ENCODE results near the gene HDAC5.

The HDAC5 gene

DNA sequence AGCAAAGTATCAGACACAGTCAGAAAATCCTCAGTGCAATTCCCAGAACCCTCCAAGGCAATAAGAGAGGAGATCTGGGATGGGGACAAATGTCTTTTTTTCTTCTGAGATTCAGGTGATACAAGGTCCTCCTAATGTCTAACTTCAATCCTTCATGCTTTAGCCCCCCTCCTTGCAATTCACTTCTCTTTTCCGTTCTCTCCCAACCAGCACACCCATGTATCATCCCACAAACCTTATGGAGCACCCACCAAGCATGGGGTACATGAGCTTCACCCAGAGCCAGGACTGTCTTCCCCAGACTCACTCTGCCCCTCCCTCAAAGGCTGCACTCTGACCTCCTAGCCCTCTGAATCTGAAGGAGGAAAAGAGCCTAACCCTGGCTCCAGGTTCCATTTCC is 10.1 kb downstream of the HDAC5 start:
- DNase-seq (ENCODE audit: low read depth) = no peak
- TF ChIP-seq, protein P1, sequence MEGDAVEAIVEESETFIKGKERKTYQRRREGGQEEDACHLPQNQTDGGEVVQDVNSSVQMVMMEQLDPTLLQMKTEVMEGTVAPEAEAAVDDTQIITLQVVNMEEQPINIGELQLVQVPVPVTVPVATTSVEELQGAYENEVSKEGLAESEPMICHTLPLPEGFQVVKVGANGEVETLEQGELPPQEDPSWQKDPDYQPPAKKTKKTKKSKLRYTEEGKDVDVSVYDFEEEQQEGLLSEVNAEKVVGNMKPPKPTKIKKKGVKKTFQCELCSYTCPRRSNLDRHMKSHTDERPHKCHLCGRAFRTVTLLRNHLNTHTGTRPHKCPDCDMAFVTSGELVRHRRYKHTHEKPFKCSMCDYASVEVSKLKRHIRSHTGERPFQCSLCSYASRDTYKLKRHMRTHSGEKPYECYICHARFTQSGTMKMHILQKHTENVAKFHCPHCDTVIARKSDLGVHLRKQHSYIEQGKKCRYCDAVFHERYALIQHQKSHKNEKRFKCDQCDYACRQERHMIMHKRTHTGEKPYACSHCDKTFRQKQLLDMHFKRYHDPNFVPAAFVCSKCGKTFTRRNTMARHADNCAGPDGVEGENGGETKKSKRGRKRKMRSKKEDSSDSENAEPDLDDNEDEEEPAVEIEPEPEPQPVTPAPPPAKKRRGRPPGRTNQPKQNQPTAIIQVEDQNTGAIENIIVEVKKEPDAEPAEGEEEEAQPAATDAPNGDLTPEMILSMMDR (IDR thresholded peaks at IDR 0.05; ENCODE audit: insufficient read depth, low read depth, low read length, missing control alignments) = no peak
- H3K4me3 ChIP-seq (ENCODE audit: low read depth, low read length) = no peak overlapping the region

DNA sequence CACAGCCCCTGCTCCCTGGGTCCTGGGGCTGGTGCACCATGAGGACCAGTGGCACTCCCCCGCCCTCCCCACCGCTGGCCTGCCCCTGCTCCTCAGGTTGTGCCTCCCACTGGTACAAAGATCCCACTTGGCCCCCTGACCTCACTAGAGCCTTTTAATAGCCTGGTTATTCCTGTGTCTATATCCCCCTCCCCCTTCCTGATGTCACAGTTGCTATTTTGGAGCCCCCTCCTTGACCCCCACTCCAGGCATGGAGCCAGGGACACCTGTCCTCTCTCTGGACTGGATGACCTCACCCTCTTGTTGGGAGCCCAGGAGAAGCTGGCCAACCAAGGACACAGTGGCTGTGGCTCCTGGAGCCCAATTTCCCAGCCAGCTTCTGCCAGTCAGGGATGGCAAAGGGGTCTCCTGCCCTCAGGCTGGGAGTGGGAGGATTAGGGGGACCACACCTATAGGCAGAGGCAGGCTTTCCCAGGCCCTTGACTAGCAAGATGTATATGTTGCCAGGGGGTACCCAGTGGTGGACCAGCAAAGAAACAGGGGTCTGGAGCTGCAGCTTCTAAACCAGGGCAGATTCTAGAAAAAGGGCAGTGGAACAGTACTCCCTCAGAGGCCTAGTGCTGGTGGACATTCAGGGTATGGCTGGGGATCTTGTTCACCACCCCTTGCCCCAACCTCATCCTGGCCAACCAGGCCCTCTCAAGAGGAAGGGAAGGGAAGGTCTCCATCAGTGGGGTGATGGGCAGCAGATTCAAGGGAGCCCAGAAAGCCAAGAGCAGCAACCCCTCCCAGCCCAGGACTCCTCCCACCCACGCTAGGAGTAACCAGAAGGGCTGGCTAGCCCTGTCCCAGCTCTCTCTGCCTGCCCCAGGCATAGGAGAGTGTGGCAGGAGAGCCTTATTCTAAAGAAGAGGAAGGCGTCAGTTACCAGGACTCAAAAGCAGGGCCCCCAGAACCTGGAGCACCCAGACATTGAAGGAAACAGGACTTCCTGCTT is 10.9 kb downstream of the HDAC5 start:
- no peak for DNase-seq (ENCODE audit: low read depth)
- TF ChIP-seq, protein P1 (IDR thresholded peaks at IDR 0.05; ENCODE audit: insufficient read depth, low read depth, low read length, missing control alignments) = no peak
- H3K4me3 ChIP-seq (ENCODE audit: low read depth, low read length) = no peak overlapping the region

DNA sequence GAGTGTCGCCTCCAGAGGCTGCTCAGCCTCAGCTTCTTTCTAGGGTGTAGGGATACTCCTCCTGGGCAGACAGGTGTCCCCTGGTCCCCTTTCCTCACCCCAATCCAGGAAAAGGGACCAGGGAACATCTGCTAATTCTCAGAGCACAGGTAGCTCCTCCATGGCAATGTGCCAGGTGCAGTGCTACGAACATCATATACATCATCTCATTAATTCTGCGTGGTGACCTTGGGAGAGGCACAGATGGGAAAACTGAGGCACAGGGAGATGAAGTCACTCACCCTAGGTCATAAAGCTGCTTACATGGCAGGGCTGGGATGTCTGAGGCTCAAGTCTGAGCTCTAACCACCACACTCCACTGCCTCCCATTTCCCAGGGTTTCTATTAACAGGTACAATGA is 11.7 kb downstream of the HDAC5 start:
- TF ChIP-seq, protein P1 (IDR thresholded peaks at IDR 0.05; ENCODE audit: insufficient read depth, low read depth, low read length, missing control alignments) = no peak
- H3K4me3 ChIP-seq (ENCODE audit: low read depth, low read length) = peak overlapping the region; percentile 69
- DNase-seq (ENCODE audit: low read depth) = no peak

DNA sequence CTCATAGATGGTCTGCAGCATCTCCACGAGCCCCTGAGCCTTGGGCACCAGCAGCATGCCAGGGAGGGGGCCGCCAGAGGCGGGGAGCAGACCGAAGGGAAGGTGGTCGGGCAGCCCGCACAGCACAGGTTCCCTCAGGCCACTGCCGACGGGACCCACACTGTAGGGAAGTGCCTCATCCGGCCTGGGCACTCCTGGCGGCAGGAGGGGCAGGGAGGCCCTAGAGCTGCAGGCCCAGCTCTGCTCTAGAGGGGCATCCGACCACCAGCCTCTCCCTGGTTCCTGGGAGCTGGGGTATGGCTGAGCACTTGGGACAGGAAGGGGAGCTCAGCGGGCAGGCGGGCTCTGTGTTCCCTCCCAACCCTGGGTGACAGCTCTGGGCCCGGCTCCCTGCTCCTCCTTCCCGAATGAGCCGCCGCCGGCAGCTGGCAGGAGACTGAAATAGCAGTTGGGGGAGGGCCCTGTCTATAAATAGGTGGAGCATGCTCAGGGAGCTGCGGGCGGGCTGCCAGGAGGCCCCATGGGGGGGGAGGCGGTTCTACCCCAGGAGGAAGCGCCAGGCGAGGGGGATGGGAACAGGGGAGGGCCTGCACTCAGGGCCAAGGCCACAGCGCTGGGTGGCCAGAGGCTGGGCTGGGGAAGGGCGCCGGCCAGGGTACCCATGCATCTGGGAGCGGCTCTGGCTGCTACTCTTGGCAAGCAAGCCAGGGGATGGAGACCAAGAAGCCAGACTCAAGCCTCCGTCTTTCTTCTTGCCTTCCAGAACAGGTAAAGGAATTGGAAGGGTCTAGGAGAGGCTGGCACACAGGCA is 12.4 kb downstream of the HDAC5 start:
- peak; percentile 90 for DNase-seq (ENCODE audit: low read depth)
- TF ChIP-seq, protein P1 (IDR thresholded peaks at IDR 0.05; ENCODE audit: insufficient read depth, low read depth, low read length, missing control alignments) = no peak
- peak overlapping the region; percentile 69 for H3K4me3 ChIP-seq (ENCODE audit: low read depth, low read length)

DNA sequence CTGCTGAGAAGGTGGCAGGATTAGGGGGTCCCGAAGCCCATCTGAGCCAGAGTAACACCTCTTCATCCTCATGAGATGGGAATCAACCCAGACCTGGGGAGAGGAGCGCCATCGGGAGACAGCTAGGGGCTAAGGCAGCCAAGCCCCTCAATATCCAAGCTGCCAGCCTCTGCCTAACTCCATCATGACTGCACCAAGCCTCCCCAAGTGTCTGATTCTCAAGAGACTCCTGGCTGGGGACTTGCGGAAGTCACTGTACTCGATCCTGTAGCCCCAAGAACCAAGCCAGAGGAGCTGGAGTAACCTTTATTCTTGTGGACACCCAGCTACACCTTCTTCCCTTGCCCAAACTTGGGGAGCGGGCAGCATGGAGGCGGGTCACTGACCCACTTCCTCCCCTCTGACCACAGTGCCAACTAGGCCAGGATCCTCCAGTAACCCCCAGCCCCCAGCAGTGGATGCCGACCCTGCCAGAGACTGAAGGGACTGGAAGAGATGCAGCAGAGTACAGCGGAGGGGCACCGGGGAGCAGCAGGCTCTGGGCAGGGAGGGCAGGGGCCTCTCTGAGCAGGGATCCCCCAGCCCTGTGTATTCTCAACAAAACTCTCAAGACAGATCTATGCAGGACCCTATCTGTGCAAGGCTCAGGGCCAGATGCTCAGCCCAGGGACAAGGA is 13.3 kb downstream of the HDAC5 start:
- TF ChIP-seq, protein P1 (IDR thresholded peaks at IDR 0.05; ENCODE audit: insufficient read depth, low read depth, low read length, missing control alignments) = no peak
- H3K4me3 ChIP-seq (ENCODE audit: low read depth, low read length) = peak overlapping the region; percentile 69
- DNase-seq (ENCODE audit: low read depth) = no peak

DNA sequence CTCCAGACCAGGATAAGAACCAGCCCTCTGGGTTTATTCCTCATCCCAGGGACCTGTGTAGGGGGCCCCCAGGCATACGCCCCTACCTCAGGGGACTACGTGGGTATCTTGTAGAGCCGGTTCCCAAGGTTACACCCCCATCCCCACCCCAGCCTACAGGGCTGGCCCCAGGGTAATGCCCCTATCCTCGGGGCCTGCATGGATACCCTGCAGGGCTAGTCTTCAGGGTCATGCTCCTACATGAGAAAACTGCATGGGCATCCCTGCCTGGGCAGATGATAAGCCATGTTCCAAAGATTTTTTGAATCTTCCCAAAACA is 14.2 kb downstream of the HDAC5 start:
- H3K4me3 ChIP-seq (ENCODE audit: low read depth, low read length) = no peak overlapping the region
- DNase-seq (ENCODE audit: low read depth) = no peak

More for the DNA sequence above, 14.2 kb downstream of the HDAC5 start:
- TF ChIP-seq, protein P1 (IDR thresholded peaks at IDR 0.05; ENCODE audit: insufficient read depth, low read depth, low read length, missing control alignments) = no peak
